Endodermal cell (in vitro differentiated cells): ENCODE measurements around the gene KCNQ1. TPM values are rescaled to one million over a fixed set of nuclear protein-coding genes. Genes with fewer than 3 reads are reported as not detected.

ENCODE experiments used
- DNase-seq: peaks from one replicate; pipeline ENCODE4 v3.0.0-alpha.2; 2017
- H3K27ac ChIP-seq: 2 replicates; pipeline ENCODE4 v1.5.1; 2013; ENCODE audit warnings: mild to moderate bottlenecking, low read depth, low read length, moderate library complexity
- H3K27me3 ChIP-seq: 2 replicates; pipeline ENCODE4 v1.6.1; 2013; ENCODE audit warnings: mild to moderate bottlenecking, low read length, moderate library complexity; ENCODE audit not compliant: insufficient read depth, control insufficient read depth, poor library complexity, severe bottlenecking
- H3K36me3 ChIP-seq: 2 replicates; pipeline ENCODE4 v1.7.0; 2013; ENCODE audit warnings: mild to moderate bottlenecking, low read length, moderate library complexity; ENCODE audit not compliant: control insufficient read depth, insufficient read depth
- H3K4me1 ChIP-seq: one replicate; pipeline ENCODE4 v1.7.0; 2013; ENCODE audit warnings: low read length; ENCODE audit not compliant: control insufficient read depth, insufficient read depth
- H3K4me3 ChIP-seq: 2 replicates; pipeline ENCODE4 v1.5.1; 2013; ENCODE audit warnings: mild to moderate bottlenecking, low read length, moderate library complexity
- H3K9ac ChIP-seq: 2 replicates; pipeline ENCODE4 v1.6.1; 2013; ENCODE audit warnings: mild to moderate bottlenecking, low read length, moderate library complexity; ENCODE audit not compliant: poor library complexity, severe bottlenecking; ENCODE audit errors: extremely low read depth
- H3K9me3 ChIP-seq: 2 replicates; pipeline ENCODE4 v1.6.1; 2013; ENCODE audit warnings: mild to moderate bottlenecking, low read length, moderate library complexity; ENCODE audit not compliant: control insufficient read depth
- H3K27ac Mint-ChIP-seq: 2 replicates; pipeline ENCODE4 v1.8.0; 2020; ENCODE audit warnings: mixed read lengths
- H3K27me3 Mint-ChIP-seq: 2 replicates; pipeline ENCODE4 v1.8.0; 2021; ENCODE audit warnings: mild to moderate bottlenecking, mixed read lengths; ENCODE audit not compliant: insufficient read depth
- H3K36me3 Mint-ChIP-seq: 2 replicates; pipeline ENCODE4 v1.8.0; 2020; ENCODE audit warnings: low read depth, mixed read lengths
- H3K4me1 Mint-ChIP-seq: 2 replicates; pipeline ENCODE4 v1.8.0; 2020; ENCODE audit warnings: mixed read lengths
- H3K4me3 Mint-ChIP-seq: 2 replicates; pipeline ENCODE4 v1.8.0; 2020; ENCODE audit warnings: mild to moderate bottlenecking, moderate library complexity, mixed read lengths
- H3K9me3 Mint-ChIP-seq: 2 replicates; pipeline ENCODE4 v1.8.0; 2020; ENCODE audit warnings: mild to moderate bottlenecking, mixed read lengths
- WGBS, 2 experiments: methylation state at CpG; one replicate each; pipeline versions ENCODE4 v1.1.5 to v1.1.7; 2013; ENCODE audit warnings: missing lambda C conversion rate in 2 of 2, mixed read lengths in 1 of 2; ENCODE audit not compliant: insufficient coverage in 1 of 2, insufficient read length in 1 of 2; 5-methylcytosine and 5-hydroxymethylcytosine counted together
- total RNA-seq, 2 donors: library from RNA; stranded (reverse); fragmentation: NEBNext Ultra II Directional in 1 of 2; extraction: Animal tissue kit (Norgen Biotek cat#: 25700) in 1 of 2; gene quantifications; 2 replicates in 1 of 2; 3 replicates in 1 of 2; pipeline ENCODE4 v1.2.1, GENCODE V29; 2021
- TF ChIP-seq, protein P1 (sequence below): fragments of 200-600 bp; sonication (generic); conservative IDR thresholded peaks from 2 replicates; pipeline ENCODE4 v1.5.0; 2021; ENCODE audit warnings: antibody characterized with exemption, mild to moderate bottlenecking

KCNQ1 gene
- total RNA-seq, 2 donors from 2014 or later, result 1.8 to 3.5 TPM

DNA sequence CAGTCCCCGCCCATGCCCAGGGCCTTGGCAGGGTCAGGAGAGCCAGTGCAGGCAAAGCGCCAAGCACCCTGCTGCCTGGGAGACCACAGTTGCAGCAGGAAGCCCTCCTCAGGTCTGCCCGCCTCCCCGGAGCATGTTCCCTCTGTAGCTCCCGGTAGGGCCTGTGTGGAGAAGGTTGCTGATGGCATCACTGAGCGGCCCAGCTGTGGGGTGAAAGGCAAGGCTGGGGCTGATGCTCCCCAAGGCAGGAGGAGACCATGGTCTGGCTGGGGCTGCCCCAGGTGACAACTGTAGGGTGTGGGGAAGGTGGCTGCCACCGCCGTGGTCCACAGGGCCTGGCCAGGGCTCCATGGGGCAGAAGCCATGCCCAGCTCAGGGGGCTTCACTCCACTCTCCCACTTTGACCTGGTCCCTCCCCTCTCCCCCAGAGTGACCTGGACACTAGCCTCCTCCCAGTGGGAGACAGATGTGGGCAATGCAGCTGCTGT lies 387.8 kb downstream of the KCNQ1 start:
- Mint-ChIP-seq H3K36me3 (no peaks in the 10 kb centered on the region), H3K4me1 (peaks cover 5% of the 10 kb centered on the region), H3K4me3 (no peak overlapping the region), H3K9me3 (peaks cover 20% of the 10 kb centered on the region), H3K27ac (no peak overlapping the region), H3K27me3 (peaks cover 49% of the 10 kb centered on the region)
- no peak overlapping the region for H3K9ac ChIP-seq
- H3K36me3 ChIP-seq, result no peaks in the 10 kb centered on the region
- H3K27ac ChIP-seq, result no peak overlapping the region
- no peaks in the 10 kb centered on the region for H3K27me3 ChIP-seq
- no peaks in the 10 kb centered on the region for H3K4me1 ChIP-seq
- no peak overlapping the region for H3K4me3 ChIP-seq
- 79 to 82% methylated on average over 6 to 8 of the region's 8 CpGs for WGBS, 2 experiments
- TF ChIP-seq, protein P1, sequence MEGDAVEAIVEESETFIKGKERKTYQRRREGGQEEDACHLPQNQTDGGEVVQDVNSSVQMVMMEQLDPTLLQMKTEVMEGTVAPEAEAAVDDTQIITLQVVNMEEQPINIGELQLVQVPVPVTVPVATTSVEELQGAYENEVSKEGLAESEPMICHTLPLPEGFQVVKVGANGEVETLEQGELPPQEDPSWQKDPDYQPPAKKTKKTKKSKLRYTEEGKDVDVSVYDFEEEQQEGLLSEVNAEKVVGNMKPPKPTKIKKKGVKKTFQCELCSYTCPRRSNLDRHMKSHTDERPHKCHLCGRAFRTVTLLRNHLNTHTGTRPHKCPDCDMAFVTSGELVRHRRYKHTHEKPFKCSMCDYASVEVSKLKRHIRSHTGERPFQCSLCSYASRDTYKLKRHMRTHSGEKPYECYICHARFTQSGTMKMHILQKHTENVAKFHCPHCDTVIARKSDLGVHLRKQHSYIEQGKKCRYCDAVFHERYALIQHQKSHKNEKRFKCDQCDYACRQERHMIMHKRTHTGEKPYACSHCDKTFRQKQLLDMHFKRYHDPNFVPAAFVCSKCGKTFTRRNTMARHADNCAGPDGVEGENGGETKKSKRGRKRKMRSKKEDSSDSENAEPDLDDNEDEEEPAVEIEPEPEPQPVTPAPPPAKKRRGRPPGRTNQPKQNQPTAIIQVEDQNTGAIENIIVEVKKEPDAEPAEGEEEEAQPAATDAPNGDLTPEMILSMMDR, result no peak
- H3K9me3 ChIP-seq, result peaks cover 18% of the 10 kb centered on the region
- DNase-seq, result no peak

DNA sequence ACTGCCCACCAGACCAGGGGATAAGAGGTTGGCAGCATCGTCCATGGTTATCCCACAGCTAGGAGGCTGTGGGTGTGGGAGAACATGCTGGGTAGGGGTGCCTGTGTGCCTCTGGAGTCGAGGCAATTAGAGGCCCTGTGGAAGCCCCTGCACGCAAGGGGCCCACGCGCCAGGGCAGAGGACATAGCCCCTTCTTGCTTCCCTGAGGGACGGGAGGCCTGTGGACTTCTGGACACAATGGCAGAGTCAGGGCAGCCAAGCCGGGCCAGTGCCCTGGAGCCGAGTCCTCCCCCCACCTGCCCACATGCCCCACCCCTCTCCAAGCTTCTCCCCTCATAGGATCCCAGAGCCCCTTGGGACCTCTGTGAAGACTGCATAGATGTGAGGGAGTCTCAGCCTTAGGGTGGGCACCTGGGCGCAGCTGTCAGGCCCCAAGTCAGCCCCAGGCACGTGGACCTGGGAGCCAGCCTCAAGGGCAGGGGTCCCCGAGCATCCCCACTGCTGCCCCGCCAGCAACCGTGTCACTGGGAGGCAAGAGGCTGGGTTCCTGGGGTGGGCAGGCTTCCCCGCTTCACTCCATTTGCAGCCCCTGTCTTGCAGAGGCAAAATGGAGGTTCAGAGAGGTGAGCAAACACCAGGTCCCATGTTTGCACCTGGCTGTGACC lies 388.4 kb downstream of the KCNQ1 start:
- Histone ChIP-seq H3K4me1 (no peaks in the 10 kb centered on the region), H3K36me3 (no peaks in the 10 kb centered on the region), H3K27me3 (no peaks in the 10 kb centered on the region), H3K9me3 (peaks cover 15% of the 10 kb centered on the region), H3K4me3 (no peak overlapping the region), H3K27ac (no peak overlapping the region), H3K9ac (no peak overlapping the region)
- H3K4me3 Mint-ChIP-seq, result no peak overlapping the region
- TF ChIP-seq, protein P1, result no peak
- H3K27ac Mint-ChIP-seq, result no peak overlapping the region
- DNase-seq, result no peak
- H3K9me3 Mint-ChIP-seq, result peaks cover 15% of the 10 kb centered on the region
- no peaks in the 10 kb centered on the region for H3K36me3 Mint-ChIP-seq
- peaks cover 5% of the 10 kb centered on the region for H3K4me1 Mint-ChIP-seq
- 89 to 94% methylated on average over 4 to 13 of the region's 14 CpGs for WGBS, 2 experiments
- peaks cover 44% of the 10 kb centered on the region for H3K27me3 Mint-ChIP-seq

DNA sequence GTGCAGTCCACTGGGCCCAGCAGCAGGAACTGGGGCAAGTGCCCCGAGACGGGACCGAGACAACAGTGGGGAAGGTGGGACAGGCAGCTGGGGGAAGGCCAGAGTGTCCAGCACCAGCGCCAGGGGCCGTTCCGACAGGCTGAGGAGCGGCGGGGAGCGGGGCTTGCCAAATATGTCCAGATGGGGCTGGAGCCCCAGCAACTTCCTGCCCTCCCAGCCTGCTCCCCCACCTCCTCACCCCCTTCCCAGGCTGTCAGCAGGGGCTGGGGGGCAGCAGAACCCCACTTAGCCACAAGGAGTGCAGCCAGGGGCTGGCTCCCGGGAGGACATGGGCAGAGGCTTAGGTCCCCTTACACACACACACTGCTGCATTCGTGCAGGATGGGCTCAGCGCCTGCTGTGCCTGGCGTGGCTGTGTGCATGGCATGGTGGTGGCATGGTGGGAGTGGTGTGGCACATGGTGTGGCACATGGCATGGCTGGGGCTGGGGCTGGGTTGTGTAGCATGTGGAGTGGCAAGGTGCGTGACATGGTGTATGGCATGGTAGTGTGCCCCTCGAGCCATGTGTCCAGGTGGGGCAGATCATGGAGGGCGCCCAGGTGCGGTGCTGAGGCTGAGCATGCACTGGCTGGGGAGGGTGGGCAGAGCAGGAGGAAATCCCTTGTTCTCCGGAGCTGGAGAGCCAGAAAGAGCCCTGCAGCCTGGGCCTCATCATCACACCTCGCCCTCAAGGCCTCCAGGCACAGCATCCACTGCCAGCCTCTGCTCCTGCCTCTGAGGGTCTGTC lies 389.1 kb downstream of the KCNQ1 start:
- no peaks in the 10 kb centered on the region for H3K4me1 ChIP-seq
- peaks cover 8% of the 10 kb centered on the region for H3K9me3 ChIP-seq
- Mint-ChIP-seq H3K36me3 (no peaks in the 10 kb centered on the region), H3K4me3 (no peak overlapping the region), H3K4me1 (peaks cover 5% of the 10 kb centered on the region), H3K9me3 (peaks cover 8% of the 10 kb centered on the region), H3K27me3 (peaks cover 38% of the 10 kb centered on the region), H3K27ac (no peak overlapping the region)
- DNase-seq, result no peak
- H3K9ac ChIP-seq, result no peak overlapping the region
- H3K27me3 ChIP-seq, result no peaks in the 10 kb centered on the region
- no peak overlapping the region for H3K4me3 ChIP-seq
- no peaks in the 10 kb centered on the region for H3K36me3 ChIP-seq
- no peak overlapping the region for H3K27ac ChIP-seq
- TF ChIP-seq, protein P1, result no peak
- 87 to 91% methylated on average over 7 to 19 of the region's 19 CpGs for WGBS, 2 experiments
